DOHH2 (cell line): ENCODE data around the gene ATP6V1G3.
A peak's percentile ranks its signal among the peaks of the same experiment; 100 is the strongest.

Experiments used
- H3F3A ChIP-seq: fragments of 200-600 bp; sonication (generic), shearing (Covaris generic); 2 replicates; pipeline ENCODE4 v1.6.0; 2016; ENCODE audit warnings: antibody characterized with exemption, mild to moderate bottlenecking; ENCODE audit not compliant: control insufficient read depth, insufficient read depth
- H3K27ac ChIP-seq: fragments of 200-600 bp; sonication (generic); 2 replicates; pipeline ENCODE4 v1.5.1; 2014; ENCODE audit warnings: low read depth, mild to moderate bottlenecking, low read length, moderate library complexity
- H3K27me3 ChIP-seq: fragments of 200-600 bp; sonication (generic); 2 replicates; pipeline ENCODE4 v1.6.1; 2014; ENCODE audit warnings: mild to moderate bottlenecking, low read length, mixed read lengths; ENCODE audit not compliant: control insufficient read depth
- H3K36me3 ChIP-seq: fragments of 200-600 bp; sonication (generic); 2 replicates; pipeline ENCODE4 v1.6.1; 2014; ENCODE audit warnings: mild to moderate bottlenecking, low read length, moderate library complexity, mixed read lengths; ENCODE audit not compliant: control insufficient read depth
- H3K4me1 ChIP-seq: fragments of 200-600 bp; sonication (generic); 2 replicates; pipeline ENCODE4 v1.6.1; 2014; ENCODE audit warnings: mild to moderate bottlenecking, low read length, mixed read lengths; ENCODE audit not compliant: control insufficient read depth
- H3K4me2 ChIP-seq: fragments of 200-600 bp; sonication (generic); 2 replicates; pipeline ENCODE4 v1.6.0; 2014; ENCODE audit warnings: mild to moderate bottlenecking, low read length, moderate library complexity
- H3K4me3 ChIP-seq: fragments of 200-600 bp; sonication (generic); 2 replicates; pipeline ENCODE4 v1.5.1; 2014; ENCODE audit warnings: mild to moderate bottlenecking, low read length, mixed read lengths
- H3K79me2 ChIP-seq: fragments of 200-600 bp; sonication (generic); 2 replicates; pipeline ENCODE4 v1.6.1; 2014; ENCODE audit warnings: mild to moderate bottlenecking, low read length, mixed read lengths; ENCODE audit not compliant: control insufficient read depth
- H3K9me2 ChIP-seq: fragments of 200-600 bp; sonication (generic); replicated peaks from 2 replicates; pipeline ENCODE4 v1.6.1; 2014; ENCODE audit warnings: mild to moderate bottlenecking, low read length, mixed read lengths; ENCODE audit not compliant: control insufficient read depth
- H3K9me3 ChIP-seq: fragments of 200-600 bp; sonication (generic); 2 replicates; pipeline ENCODE4 v1.6.1; 2014; ENCODE audit warnings: antibody characterized with exemption, low read length, mixed read lengths; ENCODE audit not compliant: control insufficient read depth, insufficient read depth
- H4K20me1 ChIP-seq: fragments of 200-600 bp; sonication (generic); 2 replicates; pipeline ENCODE4 v1.6.0; 2014; ENCODE audit warnings: low read depth, mild to moderate bottlenecking, antibody characterized with exemption, low read length, moderate library complexity; ENCODE audit not compliant: control insufficient read depth, insufficient read depth
- EZH2phosphoT487 ChIP-seq: fragments of 200-600 bp; sonication (generic); IDR thresholded peaks from 2 replicates; pipeline ENCODE4 v1.6.1; 2017; ENCODE audit warnings: borderline replicate concordance, mild to moderate bottlenecking, antibody characterized with exemption, low read length, moderate library complexity, mixed read lengths
- TF ChIP-seq, protein P1 (sequence below): fragments of 200-600 bp; sonication (generic); IDR thresholded peaks from one replicate; pipeline ENCODE4 v1.5.1; 2014; ENCODE audit warnings: antibody characterized with exemption, mild to moderate bottlenecking, low read depth, low read length; ENCODE audit not compliant: poor library complexity, severe bottlenecking

Gene ATP6V1G3

DNA sequence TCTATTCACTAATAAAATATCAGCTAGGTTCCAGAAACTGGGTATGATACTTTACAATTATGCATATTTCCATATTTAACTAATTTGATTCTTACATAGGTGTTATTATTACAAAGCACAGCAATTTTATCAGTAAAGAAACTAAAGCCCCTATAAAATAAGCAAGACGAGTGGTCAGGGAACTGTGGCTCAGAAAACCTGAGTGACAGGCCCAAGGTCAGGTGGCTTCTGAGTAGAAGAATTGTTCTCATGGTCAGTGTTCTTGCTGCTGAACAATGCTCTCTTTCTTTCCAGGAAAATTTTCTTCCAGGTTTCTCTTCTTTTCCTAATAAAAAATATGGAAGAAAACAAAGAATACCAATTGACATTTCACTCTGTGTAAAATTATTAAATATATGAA lies 2.2 kb upstream of the ATP6V1G3 start:
- Histone ChIP-seq H3K4me3 (no peak overlapping the region), H3K27ac (peak overlapping the region; percentile 84), H3K27me3 (no peaks in the 10 kb centered on the region), H3K4me1 (peaks cover 70% of the 10 kb centered on the region), H4K20me1 (no peaks in the 10 kb centered on the region), H3K79me2 (no peaks in the 10 kb centered on the region), H3K36me3 (no peaks in the 10 kb centered on the region), H3K9me3 (peaks cover 6% of the 10 kb centered on the region; the same call in 1 of the 2 replicates), H3K4me2 (peak overlapping the region; percentile 73), H3F3A (peaks cover 14% of the 10 kb centered on the region), H3K9me2 (no peaks in the 10 kb centered on the region)
- TF ChIP-seq, protein P1, sequence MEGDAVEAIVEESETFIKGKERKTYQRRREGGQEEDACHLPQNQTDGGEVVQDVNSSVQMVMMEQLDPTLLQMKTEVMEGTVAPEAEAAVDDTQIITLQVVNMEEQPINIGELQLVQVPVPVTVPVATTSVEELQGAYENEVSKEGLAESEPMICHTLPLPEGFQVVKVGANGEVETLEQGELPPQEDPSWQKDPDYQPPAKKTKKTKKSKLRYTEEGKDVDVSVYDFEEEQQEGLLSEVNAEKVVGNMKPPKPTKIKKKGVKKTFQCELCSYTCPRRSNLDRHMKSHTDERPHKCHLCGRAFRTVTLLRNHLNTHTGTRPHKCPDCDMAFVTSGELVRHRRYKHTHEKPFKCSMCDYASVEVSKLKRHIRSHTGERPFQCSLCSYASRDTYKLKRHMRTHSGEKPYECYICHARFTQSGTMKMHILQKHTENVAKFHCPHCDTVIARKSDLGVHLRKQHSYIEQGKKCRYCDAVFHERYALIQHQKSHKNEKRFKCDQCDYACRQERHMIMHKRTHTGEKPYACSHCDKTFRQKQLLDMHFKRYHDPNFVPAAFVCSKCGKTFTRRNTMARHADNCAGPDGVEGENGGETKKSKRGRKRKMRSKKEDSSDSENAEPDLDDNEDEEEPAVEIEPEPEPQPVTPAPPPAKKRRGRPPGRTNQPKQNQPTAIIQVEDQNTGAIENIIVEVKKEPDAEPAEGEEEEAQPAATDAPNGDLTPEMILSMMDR: no peak
- TF ChIP-seq EZH2phosphoT487: no peak

DNA sequence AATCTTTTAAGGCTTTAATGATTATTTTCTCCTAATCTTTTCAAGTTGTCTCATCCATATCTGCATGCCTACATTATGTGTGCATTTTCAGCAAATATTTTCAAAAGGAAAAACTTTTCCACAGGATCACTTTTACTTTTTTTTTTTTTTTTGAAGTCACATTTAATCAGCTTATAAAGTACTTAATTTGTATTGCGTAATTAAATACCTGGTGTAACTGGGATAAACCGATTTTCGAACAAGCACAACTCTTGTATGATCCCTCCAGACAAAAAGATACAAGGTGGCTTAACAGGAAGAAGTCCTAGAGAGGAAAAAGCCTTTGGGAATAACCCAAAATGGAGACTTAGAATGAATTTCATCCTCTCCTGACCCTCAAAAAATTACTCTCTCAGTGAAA lies 1.3 kb upstream of the ATP6V1G3 start:
- Histone ChIP-seq H3K79me2 (no peaks in the 10 kb centered on the region), H3F3A (peaks cover 14% of the 10 kb centered on the region), H3K4me2 (peak overlapping the region; percentile 73; the same call in 1 of the 2 replicates), H3K9me3 (peaks cover 6% of the 10 kb centered on the region; the same call in 1 of the 2 replicates), H3K36me3 (no peaks in the 10 kb centered on the region), H4K20me1 (no peaks in the 10 kb centered on the region), H3K4me1 (peaks cover 79% of the 10 kb centered on the region), H3K27me3 (no peaks in the 10 kb centered on the region), H3K27ac (no peak overlapping the region), H3K4me3 (no peak overlapping the region), H3K9me2 (no peaks in the 10 kb centered on the region)
- TF ChIP-seq EZH2phosphoT487: no peak
- TF ChIP-seq, protein P1: no peak

DNA sequence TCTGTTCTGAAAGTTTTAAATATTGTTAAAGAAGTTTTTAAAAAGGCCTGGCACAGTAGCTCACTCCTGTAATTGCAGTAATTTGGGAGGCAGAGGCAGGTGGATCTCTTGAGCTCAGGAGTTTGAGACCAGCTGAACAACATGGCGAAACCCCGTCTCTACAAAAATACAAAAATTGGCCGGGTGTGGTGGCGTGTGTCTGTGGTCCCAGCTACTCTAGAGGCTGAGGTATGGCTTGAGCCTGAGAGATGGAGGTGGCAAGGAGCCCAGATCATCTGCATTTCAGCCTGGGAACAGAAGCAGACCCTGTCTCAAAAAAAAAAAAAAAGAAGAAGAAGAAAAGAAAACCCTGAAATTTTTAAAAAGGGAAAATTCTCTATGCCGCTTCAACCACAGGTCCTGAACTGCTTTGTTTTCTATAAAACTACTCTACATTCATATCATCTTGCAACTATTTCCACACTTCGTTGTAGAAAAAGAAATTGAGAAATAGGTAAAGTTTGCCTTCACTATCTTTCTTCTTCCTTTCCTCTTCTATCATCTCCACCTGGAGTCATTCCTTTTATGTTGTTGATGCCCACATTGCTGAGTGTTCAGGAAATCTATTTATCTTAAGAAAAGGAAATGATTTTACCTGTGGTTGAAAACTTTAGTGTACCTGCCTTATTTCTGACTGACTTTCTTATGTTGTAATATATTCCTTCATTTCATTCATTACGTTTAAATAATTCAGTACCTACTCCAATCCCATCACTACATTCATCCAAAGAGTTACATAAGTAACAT lies 1.7 kb downstream of the ATP6V1G3 start:
- H3K36me3 ChIP-seq: no peaks in the 10 kb centered on the region
- peaks cover 94% of the 10 kb centered on the region for H3K4me1 ChIP-seq
- H3K9me3 ChIP-seq: no peaks in the 10 kb centered on the region
- no peaks in the 10 kb centered on the region for H3K27me3 ChIP-seq
- H3K9me2 ChIP-seq: no peaks in the 10 kb centered on the region
- H3K79me2 ChIP-seq: no peaks in the 10 kb centered on the region
- no peak for TF ChIP-seq EZH2phosphoT487
- TF ChIP-seq, protein P1: no peak
- H3K4me3 ChIP-seq: peak overlapping the region; percentile 19
- peaks cover 18% of the 10 kb centered on the region for H3F3A ChIP-seq
- H3K27ac ChIP-seq: peak overlapping the region; percentile 26
- no peaks in the 10 kb centered on the region for H4K20me1 ChIP-seq
- H3K4me2 ChIP-seq: peak overlapping the region; percentile 39
